GM19099 (cell line): ENCODE data around the gene NKTR.

ENCODE experiments used
- POLR2A ChIP-seq: IDR thresholded peaks from 3 replicates; pipeline ENCODE4 v1.6.1; 2011; ENCODE audit warnings: low read depth; ENCODE audit not compliant: insufficient read length; ENCODE audit errors: extremely low read depth

NKTR gene

DNA sequence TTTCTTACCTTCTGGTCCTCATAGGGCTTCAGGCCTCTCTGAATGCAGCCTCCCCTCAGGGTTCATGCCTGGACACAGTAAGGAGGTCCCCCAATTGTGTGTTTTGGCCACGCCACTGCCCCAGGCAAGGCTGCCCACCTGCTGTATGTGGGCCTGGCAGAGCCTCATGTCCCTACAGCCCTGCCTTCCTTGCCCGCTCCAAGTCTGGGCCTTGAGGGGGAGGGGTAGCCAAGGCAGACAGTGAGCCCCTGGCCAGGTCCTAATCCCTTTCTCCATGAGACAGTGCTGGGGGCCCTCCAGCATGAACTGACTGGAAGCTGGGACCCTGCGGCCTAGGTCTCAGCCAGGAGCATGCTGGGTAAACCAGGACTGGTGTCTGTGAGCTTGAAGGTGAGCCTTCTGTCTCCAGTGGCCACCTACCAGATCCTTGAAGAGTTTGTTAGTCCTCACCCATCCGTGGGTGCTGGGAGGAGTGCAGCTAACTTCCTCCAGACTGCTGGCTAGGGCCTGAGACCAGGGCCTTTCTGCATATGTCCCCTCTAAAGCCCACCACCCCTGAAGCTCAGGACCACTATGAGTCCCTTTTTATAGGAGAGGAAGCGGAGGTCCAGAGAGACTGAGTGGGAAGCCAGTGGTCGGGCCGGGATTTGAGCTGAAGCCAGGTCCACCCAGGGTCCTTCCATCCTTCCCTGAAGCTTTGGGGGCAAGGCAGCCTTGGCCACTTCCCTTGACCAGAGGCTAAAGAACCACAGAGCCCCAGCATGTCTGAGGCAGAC lies 61.7 kb downstream of the NKTR start:
- TF ChIP-seq POLR2A, result no peak

DNA sequence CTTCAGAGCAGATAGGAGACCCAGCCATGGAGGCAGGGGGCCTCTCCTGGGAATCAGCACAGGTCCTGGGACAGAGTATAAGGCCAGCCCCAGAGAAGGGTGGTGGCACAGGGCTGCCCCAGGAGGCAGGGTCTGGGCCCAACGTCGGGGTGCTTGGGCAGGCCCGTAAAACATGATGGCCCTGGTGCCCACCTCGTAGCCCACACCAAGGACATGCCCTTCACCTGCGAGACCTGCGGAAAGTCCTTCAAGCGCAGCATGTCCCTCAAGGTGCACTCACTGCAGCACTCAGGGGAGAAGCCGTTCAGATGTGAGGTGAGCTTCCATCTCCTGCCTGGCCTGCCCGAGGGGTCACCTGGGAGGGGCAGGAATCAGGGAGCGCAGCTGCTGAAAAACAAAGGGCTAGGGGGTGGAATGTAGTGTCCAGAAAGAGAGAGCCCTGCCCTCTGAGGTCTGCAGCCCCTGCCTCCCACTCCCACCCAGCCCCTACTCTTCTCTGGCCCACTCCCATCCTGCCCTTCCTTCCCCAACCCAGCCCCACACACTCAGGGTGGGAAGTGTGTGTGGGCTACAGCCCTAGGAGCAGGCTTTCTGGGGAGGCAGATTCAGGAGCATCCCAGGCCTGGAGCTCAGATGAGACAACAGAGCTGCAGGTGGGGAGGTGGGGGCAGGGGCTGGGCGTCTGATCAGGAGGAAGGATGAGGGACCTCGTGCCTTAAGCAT lies 62.5 kb downstream of the NKTR start:
- no peak for TF ChIP-seq POLR2A

DNA sequence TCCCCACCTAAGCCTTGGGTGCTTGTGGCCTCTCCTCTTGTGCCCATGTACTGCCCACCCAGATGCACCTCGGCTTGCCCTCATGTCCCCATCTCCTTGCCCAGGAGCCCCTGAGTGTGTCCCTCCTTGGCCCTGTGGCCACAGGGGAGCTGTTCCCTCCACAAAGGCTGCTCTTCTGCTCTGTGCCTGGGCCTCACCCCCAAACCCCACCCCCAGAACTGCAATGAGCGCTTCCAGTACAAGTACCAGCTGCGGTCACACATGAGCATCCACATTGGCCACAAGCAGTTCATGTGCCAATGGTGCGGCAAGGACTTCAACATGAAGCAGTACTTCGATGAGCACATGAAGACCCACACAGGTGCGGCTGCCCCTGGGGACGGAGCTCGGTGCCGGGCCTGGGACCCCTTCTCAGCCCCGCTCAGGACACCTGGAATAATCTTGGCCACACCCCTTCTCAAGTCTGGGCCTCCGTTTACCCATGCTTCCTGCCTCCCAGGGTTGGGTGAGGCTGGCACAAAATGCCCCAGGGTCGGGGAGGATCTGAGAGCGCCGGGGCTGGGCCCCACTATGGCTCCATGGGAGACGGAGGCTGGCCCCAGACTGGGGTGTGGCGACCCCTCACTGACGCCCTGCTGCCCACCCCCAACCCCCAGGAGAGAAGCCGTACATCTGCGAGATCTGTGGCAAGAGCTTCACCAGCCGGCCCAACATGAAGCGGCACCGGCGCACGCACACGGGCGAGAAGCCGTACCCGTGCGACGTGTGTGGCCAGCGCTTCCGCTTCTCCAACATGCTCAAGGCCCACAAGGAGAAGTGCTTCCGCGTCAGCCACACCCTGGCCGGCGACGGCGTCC lies 63.3 kb downstream of the NKTR start:
- TF ChIP-seq POLR2A, result peak; percentile 38

DNA sequence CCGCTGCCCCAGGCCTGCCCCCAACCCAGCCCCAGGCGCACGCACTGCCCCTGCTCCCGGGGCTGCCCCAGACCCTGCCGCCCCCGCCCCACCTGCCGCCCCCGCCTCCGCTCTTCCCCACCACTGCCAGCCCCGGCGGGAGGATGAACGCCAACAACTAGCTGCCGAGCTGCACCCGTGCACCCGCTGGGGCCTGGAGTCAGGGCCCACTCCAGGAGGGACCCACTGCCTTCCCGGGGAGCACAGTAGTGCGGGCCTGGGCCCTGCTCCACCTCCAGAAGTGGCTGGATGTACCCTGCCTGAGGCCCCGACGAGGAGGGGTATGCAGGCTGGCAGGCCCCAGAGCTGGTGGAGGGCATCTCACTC lies 63.9 kb downstream of the NKTR start:
- TF ChIP-seq POLR2A, result no peak

DNA sequence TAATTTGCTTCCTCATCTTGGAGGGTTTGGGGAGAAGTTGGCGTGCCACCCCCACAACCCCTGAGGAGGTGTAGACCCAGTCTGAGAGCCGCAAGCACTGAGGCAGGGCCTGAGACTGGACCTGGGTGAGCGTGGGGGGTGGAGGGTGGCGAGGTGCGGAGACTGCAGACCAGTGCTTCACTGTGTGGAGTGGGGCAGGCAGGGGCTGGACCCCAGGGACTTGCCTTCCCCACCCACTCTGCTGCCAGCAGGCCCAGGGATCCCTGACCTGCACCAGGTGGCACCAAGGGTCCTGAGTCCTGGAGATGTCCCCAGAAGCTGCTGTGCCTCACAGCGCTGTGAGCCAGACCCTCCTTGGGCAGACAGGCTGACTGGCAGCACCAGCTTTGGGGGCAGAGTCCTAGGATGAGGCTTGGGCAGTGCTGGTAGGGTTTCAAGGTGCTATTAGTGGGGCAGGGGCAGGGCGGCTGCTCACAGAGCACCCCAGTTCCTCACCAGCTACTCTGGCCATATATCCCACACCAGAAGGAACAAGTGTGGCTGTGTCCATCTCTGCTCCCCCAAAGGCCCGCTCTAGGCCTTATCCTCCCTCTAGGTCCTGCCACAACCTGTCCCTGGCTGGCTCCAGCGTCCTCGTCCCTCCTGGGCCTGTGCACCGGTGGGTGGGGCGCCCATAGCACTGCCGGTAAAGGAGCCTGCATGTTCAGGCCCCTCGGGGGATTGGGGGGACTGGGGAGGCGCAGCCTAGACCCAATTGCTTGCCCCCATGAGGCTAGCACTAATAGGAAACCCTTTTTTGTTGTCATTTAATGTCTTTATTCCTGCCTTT lies 64.8 kb downstream of the NKTR start:
- TF ChIP-seq POLR2A, result no peak

DNA sequence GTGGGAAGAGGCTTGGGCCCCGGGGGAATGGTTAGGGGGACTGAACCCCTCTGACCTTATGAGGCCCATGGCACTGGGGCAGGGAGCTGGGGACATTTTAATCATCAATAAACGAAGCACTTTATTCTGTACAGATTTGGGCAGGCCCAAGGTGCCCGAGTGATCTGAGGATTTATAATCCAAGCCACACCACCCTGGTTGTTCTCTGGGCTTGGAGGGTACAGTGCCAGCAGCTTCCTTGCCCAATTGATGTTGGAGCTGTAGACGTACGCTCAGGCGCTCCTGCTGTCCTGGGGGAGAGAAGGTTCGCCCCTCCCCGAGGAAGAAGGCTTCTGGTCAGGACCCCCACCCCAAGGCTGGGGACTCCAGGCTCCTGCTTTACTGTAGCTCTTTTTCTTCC lies 65.5 kb downstream of the NKTR start:
- no peak for TF ChIP-seq POLR2A

DNA sequence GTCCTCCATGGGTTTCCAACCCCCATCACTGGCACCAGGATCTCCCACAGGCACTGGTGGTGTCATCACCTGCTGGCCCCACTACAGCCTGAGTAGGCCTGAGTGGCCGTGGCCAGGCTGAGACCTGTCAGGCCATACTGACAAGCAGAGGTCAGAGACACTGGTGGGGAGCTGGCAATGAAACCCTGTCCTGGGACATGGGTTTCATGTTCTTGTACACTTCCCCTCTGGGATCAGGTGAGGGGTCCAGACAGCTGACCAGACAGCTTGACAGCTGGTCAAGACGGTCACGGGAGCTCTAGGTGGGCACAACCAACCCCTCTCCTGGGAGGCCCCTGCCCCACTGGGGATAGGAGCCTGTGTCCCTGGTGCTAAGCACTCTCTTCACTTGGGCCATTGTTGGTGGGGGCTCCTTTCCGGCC lies 66.1 kb downstream of the NKTR start:
- TF ChIP-seq POLR2A, result no peak

DNA sequence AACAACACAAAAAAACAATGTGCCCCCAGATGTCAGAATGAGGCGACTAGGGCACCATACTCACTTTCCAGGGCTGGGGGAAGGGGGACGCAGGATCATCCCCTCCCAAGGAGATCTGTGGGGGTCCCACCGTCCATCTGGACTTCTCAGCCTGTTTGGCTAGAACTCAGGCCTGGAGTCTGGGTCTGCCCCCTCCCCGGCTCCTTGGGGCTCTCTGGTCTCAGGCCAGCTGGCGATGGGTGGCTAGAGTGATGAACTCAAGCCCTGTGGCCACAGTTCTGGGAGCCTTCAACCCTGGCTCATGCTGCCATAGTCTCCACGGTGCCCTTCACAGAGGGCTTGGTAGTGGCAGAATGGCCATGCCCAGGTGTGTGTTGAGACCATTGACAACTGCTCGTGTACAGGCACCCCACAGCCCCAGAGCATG lies 66.6 kb downstream of the NKTR start:
- no peak for TF ChIP-seq POLR2A

DNA sequence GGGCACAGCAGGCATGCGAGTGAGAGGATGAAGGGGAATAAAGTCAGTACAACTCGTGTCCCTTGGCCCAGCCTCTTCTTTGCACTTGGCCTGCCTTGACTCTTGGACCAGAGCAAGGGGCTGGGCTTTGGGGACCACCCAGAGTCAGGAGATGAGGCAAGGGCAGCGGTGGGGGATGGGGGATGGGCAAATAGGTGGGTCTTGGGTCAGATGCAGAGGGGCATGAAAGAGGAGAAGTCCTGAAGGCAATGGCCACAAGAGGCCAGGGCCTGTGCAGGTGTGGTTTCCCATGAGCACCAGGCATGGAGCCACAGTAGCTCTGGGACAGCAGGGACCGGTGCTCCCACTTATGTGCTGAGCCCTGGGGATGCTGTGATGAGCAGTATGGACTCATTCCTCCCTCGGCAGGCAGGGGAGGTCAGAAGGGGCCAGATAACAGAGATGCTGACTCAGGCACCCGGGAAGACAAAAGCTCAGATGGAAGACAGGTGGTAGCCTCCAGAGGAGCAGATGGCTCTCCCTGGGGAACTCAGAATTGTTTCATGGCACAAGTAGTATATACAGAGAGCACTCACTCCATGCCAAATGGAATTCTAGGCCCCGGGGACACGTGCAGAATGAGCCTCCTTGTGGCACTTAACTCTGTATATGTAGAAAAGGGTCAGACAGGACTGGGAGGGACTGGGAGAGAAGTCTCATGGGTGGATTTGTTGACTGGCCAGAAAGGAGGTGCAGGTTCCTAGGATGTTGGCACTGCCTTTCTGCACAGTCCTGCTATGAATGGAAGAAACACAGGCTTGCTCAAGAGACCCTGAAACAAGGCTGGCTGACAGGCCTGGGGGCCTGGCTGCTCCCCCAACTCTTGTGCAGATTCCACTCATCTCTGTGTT lies 67.3 kb downstream of the NKTR start:
- TF ChIP-seq POLR2A, result no peak

DNA sequence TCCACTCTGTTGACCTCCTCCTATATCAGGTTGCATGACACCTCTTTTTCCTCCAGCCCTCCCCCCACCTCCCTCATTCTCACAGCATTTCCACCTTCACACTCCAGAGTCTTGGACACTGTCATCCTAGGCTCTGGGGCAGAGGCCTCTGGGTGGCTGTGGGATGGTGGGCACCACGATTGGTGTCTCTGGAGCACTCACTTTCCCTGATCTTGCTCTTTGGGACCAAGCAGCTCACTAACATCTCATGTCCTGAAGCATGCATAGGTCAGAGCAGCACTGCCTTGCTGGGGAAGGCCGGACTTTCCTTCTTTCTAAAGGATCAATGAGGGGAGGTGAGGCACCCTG lies 67.9 kb downstream of the NKTR start:
- no peak for TF ChIP-seq POLR2A

DNA sequence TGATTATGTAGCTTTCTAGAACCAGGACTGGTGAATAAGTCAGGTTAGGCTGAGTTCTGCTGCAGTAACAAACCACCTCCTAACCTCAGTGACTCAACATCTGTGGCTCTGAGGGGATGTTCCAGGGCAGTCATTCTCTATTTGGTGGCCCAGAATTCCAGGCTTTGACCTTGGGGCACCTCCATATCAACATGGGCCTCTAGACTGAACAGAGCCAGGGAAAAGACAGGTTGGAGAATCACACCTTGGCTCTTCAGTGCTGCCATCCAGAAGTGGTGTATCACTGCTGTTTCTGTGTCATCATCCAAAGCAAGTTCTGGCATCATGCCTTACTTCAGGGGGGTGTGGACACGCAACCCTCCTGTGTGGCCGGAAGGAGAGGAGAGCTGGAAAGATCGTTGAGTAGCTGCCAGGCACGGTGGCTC lies 68.3 kb downstream of the NKTR start:
- TF ChIP-seq POLR2A, result no peak

DNA sequence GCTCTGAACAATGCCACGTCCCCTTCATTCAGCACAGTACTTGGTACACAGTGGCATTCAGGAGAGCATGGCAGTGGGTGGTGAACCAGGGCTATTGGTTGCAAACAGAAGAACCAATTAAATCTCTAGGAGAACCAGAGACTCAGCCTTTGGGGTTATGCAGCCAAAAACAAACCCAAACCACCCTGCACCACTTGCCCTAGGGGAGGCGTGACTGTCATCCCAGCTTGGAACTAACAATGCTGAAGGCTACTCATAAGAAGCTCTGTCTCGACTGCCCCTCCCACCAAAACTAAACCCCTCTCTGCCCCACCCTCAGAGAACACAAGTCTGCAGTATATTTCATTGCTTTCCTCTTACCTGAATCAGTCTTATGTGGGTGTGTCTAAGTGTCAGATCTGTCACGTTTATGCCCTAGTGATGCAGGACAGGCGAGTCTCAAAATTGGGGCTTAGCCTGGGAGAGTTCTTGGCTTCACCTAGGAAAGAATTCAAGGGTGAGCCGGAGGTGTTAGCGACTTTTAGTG lies 69.6 kb downstream of the NKTR start:
- no peak for TF ChIP-seq POLR2A

DNA sequence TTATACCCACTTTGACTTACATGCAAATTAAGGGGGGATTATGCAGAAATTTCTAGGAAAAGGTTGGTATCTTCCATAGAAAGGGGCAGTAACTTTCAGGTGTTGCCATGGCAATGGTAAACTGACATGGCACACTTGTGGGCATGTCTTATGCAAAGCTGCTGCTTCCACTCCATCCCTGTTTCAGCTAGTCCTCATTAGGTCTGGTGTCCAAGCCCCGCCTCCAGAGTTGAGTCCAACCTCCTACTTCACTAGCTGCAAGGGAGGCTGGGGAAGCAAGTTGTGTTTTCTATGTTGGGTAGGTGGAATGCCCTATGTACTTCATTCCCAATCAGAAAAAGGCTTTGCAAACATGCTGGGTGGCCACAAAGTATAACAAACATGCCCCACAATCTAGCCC lies 70.2 kb downstream of the NKTR start:
- TF ChIP-seq POLR2A, result no peak
